ENCODE results near the gene PPARD. TPM values are rescaled to one million over a fixed set of nuclear protein-coding genes. Genes with fewer than 3 reads are reported as not detected.

The PPARD gene
- total and polyA plus RNA-seq, 2 of the 13 experiments (the other 11 are each of a cell fraction or from before 2014, with no cell fraction given) = 6.1 to 13.3 TPM

GRCh38 chr6:35402136-35402855 lies 59.9 kb downstream of the PPARD start (continued):
- TF ChIP-seq ZNF609 (CRISPR knock-in tag; IDR thresholded peaks at IDR 0.05; ENCODE audit: borderline replicate concordance) = peak; percentile 70; the same call in 1 of the 2 replicates
- peak; percentile 51; the same call in 1 of the 2 replicates for TF ChIP-seq KDM5B (CRISPR knock-in tag; IDR thresholded peaks at IDR 0.05; ENCODE audit: borderline replicate concordance)
- peak; percentile 78 for TF ChIP-seq HDAC2 (CRISPR knock-in tag; IDR thresholded peaks at IDR 0.05)
- TF ChIP-seq BATF2 (CRISPR knock-in tag; IDR thresholded peaks at IDR 0.05) = 0 out of 2 replicates have a peak, but pooled peaks have one; percentile 39
- no peak for TF ChIP-seq ZNF709 (CRISPR knock-in tag; IDR thresholded peaks at IDR 0.05)
- no peak for TF ChIP-seq MEIS2 (CRISPR knock-in tag; IDR thresholded peaks at IDR 0.05)
- peak; percentile 58; the same call in 1 of the 2 replicates for TF ChIP-seq IRX3 (CRISPR knock-in tag; IDR thresholded peaks at IDR 0.05; ENCODE audit: borderline replicate concordance, low read depth)
- peak; percentile 95 for TF ChIP-seq TBL1XR1 (IDR thresholded peaks at IDR 0.05; ENCODE audit: borderline replicate concordance, low read length, partially characterized antibody)
- TF ChIP-seq ZSCAN20 (CRISPR knock-in tag; IDR thresholded peaks at IDR 0.05; ENCODE audit: borderline replicate concordance) = no peak
- TF ChIP-seq ZNF513 (CRISPR knock-in tag; conservative IDR thresholded peaks at IDR 0.05) = no peak
- TF ChIP-seq ZSCAN21 (CRISPR knock-in tag; IDR thresholded peaks at IDR 0.05; ENCODE audit: borderline replicate concordance) = no peak; the same call in 1 of the 2 replicates
- TF ChIP-seq SYNCRIP (IDR thresholded peaks at IDR 0.05; ENCODE audit: insufficient read depth, low read depth, low read length) = no peak
- TF ChIP-seq ZNF337 (CRISPR knock-in tag; IDR thresholded peaks at IDR 0.05; ENCODE audit: borderline replicate concordance, low read depth) = no peak
- TF ChIP-seq IRF9 (CRISPR knock-in tag; IDR thresholded peaks at IDR 0.05; ENCODE audit: borderline replicate concordance) = no peak
- TF ChIP-seq ZBTB21 (CRISPR knock-in tag; IDR thresholded peaks at IDR 0.05) = no peak
- no peak for TF ChIP-seq ZNF282 (IDR thresholded peaks at IDR 0.05; ENCODE audit: partially characterized antibody)
- no peak for TF ChIP-seq ZNF839 (CRISPR knock-in tag; IDR thresholded peaks at IDR 0.05; ENCODE audit: borderline replicate concordance)
- TF ChIP-seq ZNF354B (CRISPR knock-in tag; IDR thresholded peaks at IDR 0.05) = 0 out of 2 replicates have a peak, but pooled peaks have one; percentile 38
- TF ChIP-seq KLF15 (CRISPR knock-in tag; IDR thresholded peaks at IDR 0.05; ENCODE audit: borderline replicate concordance) = no peak
- TF ChIP-seq RXRB (CRISPR knock-in tag; IDR thresholded peaks at IDR 0.05; ENCODE audit: borderline replicate concordance) = peak; percentile 99
- TF ChIP-seq IKZF4 (CRISPR knock-in tag; IDR thresholded peaks at IDR 0.05; ENCODE audit: borderline replicate concordance, low read depth, not compliant biosample characterization) = no peak

Measured in HepG2 (cell line).